Sigmoid colon (tissue), 4 donors: ENCODE results near the gene KLHL7.
"Not testable (repeated sequence)": the region's sequence is repeated elsewhere in the genome, so short reads cannot be mapped to it uniquely, and the experiment has no call there.

Experiments
- CTCF ChIP-seq, 4 experiments: fragments of 450-650 bp in 3 of 4; fragments of 200-600 bp in 1 of 4; IDR thresholded peaks; one replicate each; pipeline ENCODE4 v1.5.1; 2016 to 2019; ENCODE audit warnings: antibody characterized with exemption in 4 of 4, mild to moderate bottlenecking in 3 of 4, moderate library complexity in 2 of 4
- EP300 ChIP-seq, 4 donors: sonication (generic); formaldehyde crosslinking; IDR thresholded peaks; one replicate each; pipeline ENCODE4 v1.6.1; 2017; ENCODE audit warnings: antibody characterized with exemption in 4 of 4
- POLR2AphosphoS5 ChIP-seq, 4 donors: sonication (generic); formaldehyde crosslinking; IDR thresholded peaks; one replicate each; pipeline ENCODE4 v1.6.1; 2017; ENCODE audit warnings: antibody characterized with exemption in 4 of 4

- TF ChIP-seq CTCF, EP300, POLR2AphosphoS5 (IDR thresholded peaks at IDR 0.05): not testable (repeated sequence)
Measured at GRCh38 chr7:23193650-23194227, 88.2 kb downstream of the KLHL7 start.
